ENCODE measurements around the gene IL23R.

Gene IL23R

DNA sequence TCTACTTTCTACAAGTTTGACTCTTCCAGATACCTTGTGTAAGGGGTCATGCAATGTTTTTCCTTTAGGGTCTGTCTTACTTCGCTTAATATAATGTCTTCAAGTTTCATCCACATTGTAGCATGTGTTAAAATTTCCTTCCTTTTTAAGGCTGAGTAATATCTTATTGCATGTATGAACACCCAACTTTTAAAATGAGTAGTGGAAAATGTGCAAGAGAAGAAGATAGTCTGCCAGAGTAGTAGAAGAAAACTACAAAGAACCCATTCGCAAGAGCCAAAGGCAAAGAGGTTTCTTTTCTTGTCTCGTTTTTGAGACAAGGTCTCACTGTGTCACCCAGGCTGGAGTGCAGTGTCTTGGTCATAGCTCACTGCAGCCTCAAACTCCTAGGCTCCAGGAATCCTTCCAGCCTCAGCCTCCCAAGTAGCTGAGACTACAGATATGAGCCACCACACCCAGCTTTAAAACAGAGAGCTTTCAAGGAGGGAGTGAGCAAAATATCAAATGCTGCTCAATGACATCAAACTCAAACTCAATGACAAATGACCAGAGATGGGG lies 9.4 kb downstream of the IL23R start:
- no peaks in the 10 kb centered on the region for H3K9me3 ChIP-seq (ENCODE audit: control insufficient read depth, low read length)
- H3K27me3 ChIP-seq (ENCODE audit: control insufficient read depth, insufficient read depth, low read length): no peaks in the 10 kb centered on the region
- H3K36me3 ChIP-seq (ENCODE audit: control insufficient read depth, insufficient read depth, low read length): no peaks in the 10 kb centered on the region

DNA sequence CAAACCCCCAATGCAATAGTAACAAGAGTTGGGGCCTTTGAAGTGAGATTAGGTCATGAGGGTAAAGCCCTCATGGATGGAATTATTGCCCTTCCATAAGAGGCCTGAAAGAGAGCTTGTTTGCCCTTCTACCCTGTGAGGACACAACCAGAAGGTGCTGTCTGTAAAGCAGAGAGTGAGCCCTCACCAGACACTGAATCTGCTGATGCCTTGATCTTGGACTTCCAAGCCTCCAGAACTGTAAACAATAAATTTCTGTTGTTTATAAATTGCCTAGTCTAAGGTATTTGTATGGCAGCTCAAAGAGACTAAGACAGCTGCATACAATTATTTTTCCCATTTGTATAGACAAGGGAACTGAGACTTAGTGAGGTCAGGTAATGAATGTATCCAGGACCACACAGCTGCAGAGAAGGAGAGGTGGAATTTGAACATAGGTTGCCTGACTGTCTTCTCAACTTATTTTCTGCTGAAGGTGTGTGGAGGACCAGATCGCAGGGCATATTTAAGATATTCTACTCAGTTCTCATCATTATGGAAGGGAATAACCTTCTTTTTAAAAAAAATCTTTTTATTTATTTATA lies 18.7 kb downstream of the IL23R start:
- Histone ChIP-seq H3K36me3 (ENCODE audit: control insufficient read depth, insufficient read depth, low read length) (no peaks in the 10 kb centered on the region), H3K9ac (ENCODE audit: low read length) (no peak overlapping the region), H3K9me3 (ENCODE audit: control insufficient read depth, low read length) (no peaks in the 10 kb centered on the region), H3K27me3 (ENCODE audit: control insufficient read depth, insufficient read depth, low read length) (no peaks in the 10 kb centered on the region), H3K4me1 (ENCODE audit: control insufficient read depth, insufficient read depth, low read length) (no peaks in the 10 kb centered on the region), H3K4me3 (ENCODE audit: low read length) (no peak overlapping the region)

More for the DNA sequence above, 9.4 kb downstream of the IL23R start:
- no peaks in the 10 kb centered on the region for H3K4me1 ChIP-seq (ENCODE audit: control insufficient read depth, insufficient read depth, low read length)
- no peak overlapping the region for H3K9ac ChIP-seq (ENCODE audit: low read length)
- H3K4me3 ChIP-seq (ENCODE audit: low read length): no peak overlapping the region

DNA sequence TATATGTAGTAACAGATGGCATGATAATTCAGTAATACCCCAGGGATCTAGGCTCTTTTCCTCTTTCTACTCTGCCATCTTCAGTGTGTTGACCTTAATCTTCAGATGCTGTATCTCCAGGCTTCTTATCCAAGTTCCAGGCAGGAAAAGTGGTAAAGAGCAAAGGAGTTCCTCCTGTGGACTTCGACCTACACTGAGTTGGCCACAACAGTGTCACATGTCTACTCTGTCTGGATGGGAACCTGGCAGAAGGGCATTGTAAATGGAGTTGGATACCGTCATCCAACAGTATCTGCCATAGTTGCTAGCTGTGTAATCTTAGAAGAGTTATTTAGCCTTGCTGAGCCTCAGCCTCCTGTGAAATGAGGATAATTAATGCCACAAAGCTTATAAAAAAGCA lies 21.9 kb downstream of the IL23R start:
- Histone ChIP-seq H3K4me3 (ENCODE audit: low read length) (no peak overlapping the region), H3K36me3 (ENCODE audit: control insufficient read depth, insufficient read depth, low read length) (no peaks in the 10 kb centered on the region), H3K4me1 (ENCODE audit: control insufficient read depth, insufficient read depth, low read length) (no peaks in the 10 kb centered on the region), H3K9ac (ENCODE audit: low read length) (no peak overlapping the region), H3K9me3 (ENCODE audit: control insufficient read depth, low read length) (no peaks in the 10 kb centered on the region), H3K27me3 (ENCODE audit: control insufficient read depth, insufficient read depth, low read length) (no peaks in the 10 kb centered on the region)

DNA sequence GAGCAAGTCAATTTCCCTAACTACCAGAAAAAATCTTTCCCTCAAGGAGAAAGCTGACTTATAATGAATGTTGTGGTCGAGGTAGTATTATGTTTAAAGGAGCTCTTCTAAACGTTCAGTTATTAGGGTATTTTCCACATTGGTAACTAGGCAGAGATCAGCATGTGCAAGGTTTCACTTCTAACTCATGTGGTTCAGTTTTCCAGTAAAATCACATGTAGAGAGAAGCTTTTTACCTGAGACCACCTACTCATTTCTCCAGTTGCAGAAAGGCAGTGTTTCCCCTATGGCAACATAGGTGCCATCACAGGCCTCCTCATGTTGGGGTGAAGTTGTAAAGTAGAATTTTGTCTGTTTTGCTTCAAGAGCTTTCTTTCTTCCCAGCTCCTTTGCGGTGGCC lies 23.7 kb downstream of the IL23R start:
- Histone ChIP-seq H3K9me3 (ENCODE audit: control insufficient read depth, low read length) (no peaks in the 10 kb centered on the region), H3K4me1 (ENCODE audit: control insufficient read depth, insufficient read depth, low read length) (no peaks in the 10 kb centered on the region), H3K4me3 (ENCODE audit: low read length) (no peak overlapping the region), H3K36me3 (ENCODE audit: control insufficient read depth, insufficient read depth, low read length) (no peaks in the 10 kb centered on the region), H3K9ac (ENCODE audit: low read length) (no peak overlapping the region), H3K27me3 (ENCODE audit: control insufficient read depth, insufficient read depth, low read length) (no peaks in the 10 kb centered on the region)

DNA sequence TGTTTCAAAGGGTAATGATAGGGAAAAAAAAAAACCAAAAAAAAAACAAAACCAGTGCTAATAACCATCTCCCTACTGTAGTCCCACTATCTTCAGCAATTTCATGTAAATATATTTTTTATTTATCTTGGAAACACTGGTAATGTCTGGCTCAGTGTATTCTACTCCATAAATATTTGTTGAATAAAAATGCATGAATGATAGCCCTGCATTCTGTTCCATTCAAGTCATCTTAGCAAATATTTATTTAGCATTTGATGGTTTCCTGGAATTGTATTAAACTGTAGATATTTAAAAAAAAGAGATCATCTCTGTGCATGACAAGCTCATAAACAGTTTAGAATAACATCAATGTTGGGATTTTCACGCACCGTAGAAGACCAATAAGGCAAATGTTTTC lies 24.2 kb downstream of the IL23R start:
- Histone ChIP-seq H3K9ac (ENCODE audit: low read length) (no peak overlapping the region), H3K36me3 (ENCODE audit: control insufficient read depth, insufficient read depth, low read length) (no peaks in the 10 kb centered on the region), H3K27me3 (ENCODE audit: control insufficient read depth, insufficient read depth, low read length) (no peaks in the 10 kb centered on the region), H3K4me1 (ENCODE audit: control insufficient read depth, insufficient read depth, low read length) (no peaks in the 10 kb centered on the region), H3K4me3 (ENCODE audit: low read length) (no peak overlapping the region), H3K9me3 (ENCODE audit: control insufficient read depth, low read length) (no peaks in the 10 kb centered on the region)

DNA sequence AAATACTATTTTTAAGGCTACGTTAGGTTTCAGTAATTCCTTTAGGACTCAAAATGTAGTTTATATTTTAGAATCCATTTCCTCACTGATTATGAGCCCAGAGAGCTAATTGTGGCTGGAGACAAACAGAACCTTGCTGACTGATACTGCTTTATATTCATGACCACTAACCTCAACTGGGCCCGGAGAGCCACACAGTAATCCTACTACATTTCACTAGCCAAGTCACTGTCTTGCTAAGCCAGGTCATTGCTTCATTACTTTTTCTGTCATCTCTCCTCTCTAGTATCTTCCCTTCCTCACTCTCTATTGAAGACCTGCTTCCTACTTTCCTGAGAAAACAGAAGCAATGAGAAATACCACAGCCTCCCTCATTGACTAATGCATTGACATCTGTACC lies 24.7 kb downstream of the IL23R start:
- no peak overlapping the region for H3K4me3 ChIP-seq (ENCODE audit: low read length)
- H3K9me3 ChIP-seq (ENCODE audit: control insufficient read depth, low read length): no peaks in the 10 kb centered on the region
- no peaks in the 10 kb centered on the region for H3K36me3 ChIP-seq (ENCODE audit: control insufficient read depth, insufficient read depth, low read length)

DNA sequence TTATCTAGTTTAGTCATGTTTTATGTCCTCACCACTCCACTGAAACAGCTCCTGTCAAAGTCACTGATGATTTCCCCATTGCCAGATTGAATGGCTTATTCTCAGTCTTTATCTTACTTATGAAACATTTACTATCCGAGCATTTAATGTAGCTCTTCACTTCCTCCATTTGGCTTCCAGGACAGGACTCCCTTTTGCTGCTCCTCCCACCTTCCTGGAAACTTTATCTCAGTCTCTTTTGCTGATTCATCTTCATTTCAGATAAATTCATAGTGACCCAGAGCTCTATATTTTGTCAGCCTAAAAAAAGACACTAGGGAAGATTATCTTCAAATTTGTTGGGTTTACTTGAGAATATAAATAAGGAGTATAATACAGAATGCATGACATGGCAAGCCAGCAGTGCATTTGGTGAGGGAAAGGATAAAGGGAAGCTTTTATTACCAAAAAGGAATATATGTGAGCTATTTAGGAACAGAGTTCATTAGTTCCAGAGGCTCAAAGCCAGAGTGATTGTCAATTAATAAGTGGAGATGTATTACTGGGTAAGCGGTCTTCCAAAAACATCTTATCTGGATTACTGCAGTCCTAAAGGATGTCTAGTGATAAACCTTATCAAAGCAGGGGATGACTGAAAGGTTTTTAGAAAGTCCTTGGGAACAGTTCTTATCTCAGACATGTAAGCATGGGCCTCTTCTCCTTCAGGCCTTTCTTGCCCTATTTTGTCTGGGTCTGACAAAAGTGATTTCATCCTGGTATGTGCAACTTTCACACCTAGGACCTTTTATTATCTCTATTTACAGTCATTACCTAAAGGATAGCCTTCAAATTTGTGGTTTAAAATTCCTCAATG lies 25.6 kb downstream of the IL23R start:
- Histone ChIP-seq H3K27me3 (ENCODE audit: control insufficient read depth, insufficient read depth, low read length) (no peaks in the 10 kb centered on the region), H3K4me1 (ENCODE audit: control insufficient read depth, insufficient read depth, low read length) (no peaks in the 10 kb centered on the region), H3K9me3 (ENCODE audit: control insufficient read depth, low read length) (no peaks in the 10 kb centered on the region), H3K9ac (ENCODE audit: low read length) (no peak overlapping the region), H3K4me3 (ENCODE audit: low read length) (no peak overlapping the region), H3K36me3 (ENCODE audit: control insufficient read depth, insufficient read depth, low read length) (no peaks in the 10 kb centered on the region)

More for the DNA sequence above, 24.7 kb downstream of the IL23R start:
- Histone ChIP-seq H3K4me1 (ENCODE audit: control insufficient read depth, insufficient read depth, low read length) (no peaks in the 10 kb centered on the region), H3K9ac (ENCODE audit: low read length) (no peak overlapping the region), H3K27me3 (ENCODE audit: control insufficient read depth, insufficient read depth, low read length) (no peaks in the 10 kb centered on the region)

DNA sequence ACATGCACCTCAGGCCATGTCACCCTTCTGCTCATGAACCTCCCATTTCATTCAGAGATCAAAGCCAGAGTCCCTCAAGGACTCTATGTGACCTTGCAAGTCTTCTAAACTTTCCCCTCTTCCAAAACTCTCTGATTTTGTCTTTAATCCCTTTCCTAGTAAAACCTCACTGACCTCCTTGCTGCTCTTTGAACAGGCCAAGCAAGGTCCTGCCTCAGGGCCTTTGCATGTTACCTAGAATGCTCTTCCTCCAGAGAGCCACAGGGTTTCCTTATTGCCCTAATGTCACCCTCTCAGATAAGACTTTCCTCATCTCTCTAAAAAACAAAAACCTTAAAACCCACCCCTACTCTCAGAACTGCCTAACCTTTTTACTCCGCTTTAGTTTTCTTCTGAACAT lies 26.6 kb downstream of the IL23R start:
- Histone ChIP-seq H3K36me3 (ENCODE audit: control insufficient read depth, insufficient read depth, low read length) (no peaks in the 10 kb centered on the region), H3K9me3 (ENCODE audit: control insufficient read depth, low read length) (no peaks in the 10 kb centered on the region), H3K4me3 (ENCODE audit: low read length) (no peak overlapping the region), H3K27me3 (ENCODE audit: control insufficient read depth, insufficient read depth, low read length) (no peaks in the 10 kb centered on the region), H3K9ac (ENCODE audit: low read length) (no peak overlapping the region), H3K4me1 (ENCODE audit: control insufficient read depth, insufficient read depth, low read length) (no peaks in the 10 kb centered on the region)

DNA sequence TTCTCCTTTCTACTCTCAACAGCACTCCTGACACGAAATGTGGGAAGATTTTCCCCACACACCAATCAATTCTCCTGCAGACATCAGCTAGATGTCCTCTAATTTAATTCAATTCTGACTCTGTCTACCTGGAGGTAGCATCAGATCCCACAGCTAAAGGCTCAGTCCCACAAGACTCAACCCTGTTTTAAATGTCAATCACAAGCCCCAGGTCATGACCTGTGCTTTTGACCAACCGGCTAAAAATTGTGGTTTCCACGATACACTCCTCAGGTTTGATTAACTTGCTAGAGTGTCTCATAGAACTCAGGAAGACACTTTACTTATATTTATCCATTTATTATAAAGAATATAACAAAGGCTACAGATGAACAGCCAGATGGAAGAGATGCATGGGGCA lies 27.4 kb downstream of the IL23R start:
- no peaks in the 10 kb centered on the region for H3K4me1 ChIP-seq (ENCODE audit: control insufficient read depth, insufficient read depth, low read length)
- H3K9ac ChIP-seq (ENCODE audit: low read length): no peak overlapping the region
- H3K4me3 ChIP-seq (ENCODE audit: low read length): no peak overlapping the region
- H3K9me3 ChIP-seq (ENCODE audit: control insufficient read depth, low read length): no peaks in the 10 kb centered on the region
- no peaks in the 10 kb centered on the region for H3K27me3 ChIP-seq (ENCODE audit: control insufficient read depth, insufficient read depth, low read length)
- H3K36me3 ChIP-seq (ENCODE audit: control insufficient read depth, insufficient read depth, low read length): no peaks in the 10 kb centered on the region

DNA sequence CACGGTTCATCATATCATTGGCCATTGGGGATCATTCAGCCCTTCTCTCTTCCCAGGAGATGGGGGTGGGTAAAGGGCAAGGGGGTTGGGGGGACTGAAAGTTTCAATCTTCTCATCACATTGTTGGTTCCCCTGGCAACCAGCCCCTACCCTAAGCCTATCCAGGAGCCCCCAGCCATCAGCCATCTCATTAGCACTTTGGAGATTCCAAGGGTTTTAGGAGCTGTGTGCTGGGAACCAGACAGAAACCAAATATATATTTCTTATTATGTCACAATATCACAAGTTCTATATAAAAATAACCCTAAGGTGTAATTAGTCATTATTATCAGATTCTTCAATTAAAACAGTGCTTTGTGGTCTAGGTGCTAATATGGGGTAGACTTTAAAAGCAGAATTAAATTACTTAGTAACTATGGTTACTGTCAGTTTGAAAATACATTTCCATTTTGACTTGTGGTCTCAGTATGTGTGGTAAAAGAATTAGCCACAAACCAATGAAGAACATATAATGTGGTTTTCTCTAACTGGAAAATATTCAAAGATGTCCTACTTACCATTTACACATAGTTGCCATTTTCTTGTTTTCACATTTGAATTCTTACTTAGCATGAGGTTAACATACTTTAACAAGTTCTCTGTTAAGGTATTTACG lies 28.1 kb downstream of the IL23R start:
- Histone ChIP-seq H3K4me3 (ENCODE audit: low read length) (no peak overlapping the region), H3K9ac (ENCODE audit: low read length) (no peak overlapping the region), H3K9me3 (ENCODE audit: control insufficient read depth, low read length) (no peaks in the 10 kb centered on the region), H3K36me3 (ENCODE audit: control insufficient read depth, insufficient read depth, low read length) (no peaks in the 10 kb centered on the region), H3K4me1 (ENCODE audit: control insufficient read depth, insufficient read depth, low read length) (no peaks in the 10 kb centered on the region), H3K27me3 (ENCODE audit: control insufficient read depth, insufficient read depth, low read length) (no peaks in the 10 kb centered on the region)

DNA sequence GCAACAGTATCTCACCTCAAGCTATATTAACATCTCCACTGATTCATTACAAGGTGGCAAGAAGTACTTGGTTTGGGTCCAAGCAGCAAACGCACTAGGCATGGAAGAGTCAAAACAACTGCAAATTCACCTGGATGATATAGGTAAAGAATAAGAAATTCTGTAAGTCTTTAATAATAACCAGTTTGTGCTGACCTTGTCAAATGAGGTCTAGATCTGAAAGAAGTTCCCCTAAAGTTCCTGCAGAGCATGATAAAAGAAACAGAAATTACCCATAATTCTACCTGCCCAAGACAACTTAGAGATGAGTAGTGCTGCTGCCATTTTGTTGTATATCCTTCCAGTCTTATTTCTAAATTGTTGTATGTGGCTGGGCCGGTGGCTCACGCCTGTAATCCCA lies 34.5 kb downstream of the IL23R start:
- no peaks in the 10 kb centered on the region for H3K9me3 ChIP-seq (ENCODE audit: control insufficient read depth, low read length)
- no peaks in the 10 kb centered on the region for H3K27me3 ChIP-seq (ENCODE audit: control insufficient read depth, insufficient read depth, low read length)
- H3K9ac ChIP-seq (ENCODE audit: low read length): no peak overlapping the region
- no peak overlapping the region for H3K4me3 ChIP-seq (ENCODE audit: low read length)
- no peaks in the 10 kb centered on the region for H3K36me3 ChIP-seq (ENCODE audit: control insufficient read depth, insufficient read depth, low read length)
- H3K4me1 ChIP-seq (ENCODE audit: control insufficient read depth, insufficient read depth, low read length): no peaks in the 10 kb centered on the region

DNA sequence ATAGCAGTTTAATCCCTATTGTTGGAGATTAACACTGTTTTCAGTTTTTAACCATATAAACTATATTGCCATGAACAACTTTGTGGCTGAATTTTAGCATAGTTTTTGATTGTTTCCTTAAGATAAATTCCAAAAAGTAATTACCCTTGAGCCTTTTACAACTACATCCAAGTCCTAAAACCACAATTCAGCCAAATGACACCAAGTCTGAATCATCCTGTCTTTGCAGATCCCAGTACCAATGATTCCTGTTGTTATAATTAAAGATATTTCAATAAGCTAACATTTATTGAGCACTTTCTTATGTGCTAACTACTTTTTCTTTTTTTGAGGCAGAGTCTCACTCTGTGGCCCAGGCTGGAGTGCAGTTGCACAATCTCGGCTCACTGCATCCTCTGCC lies 35.6 kb downstream of the IL23R start:
- no peak overlapping the region for H3K4me3 ChIP-seq (ENCODE audit: low read length)
- H3K9ac ChIP-seq (ENCODE audit: low read length): no peak overlapping the region
- no peaks in the 10 kb centered on the region for H3K4me1 ChIP-seq (ENCODE audit: control insufficient read depth, insufficient read depth, low read length)
- no peaks in the 10 kb centered on the region for H3K36me3 ChIP-seq (ENCODE audit: control insufficient read depth, insufficient read depth, low read length)
- no peaks in the 10 kb centered on the region for H3K9me3 ChIP-seq (ENCODE audit: control insufficient read depth, low read length)
- no peaks in the 10 kb centered on the region for H3K27me3 ChIP-seq (ENCODE audit: control insufficient read depth, insufficient read depth, low read length)

Measured in mucosa of stomach (tissue), 1 donor.